ENCODE measurements around the gene NUCB2.
"Not testable (repeated sequence)": the region's sequence is repeated elsewhere in the genome, so short reads cannot be mapped to it uniquely, and the experiment has no call there.

Gene NUCB2

GRCh38 chr11:17252704-17253103 lies 23.8 kb upstream of the NUCB2 start:
- ATAC-seq (replicated peaks; ENCODE audit: extremely low read depth, poor library complexity, severe bottlenecking) (no peak), DNase-seq (ENCODE audit: low spot score in 2 of 2) (no peak)
- Mint-ChIP-seq H3K27me3 (peaks cover 18% of the 10 kb centered on the region), H3K36me3 (ENCODE audit: insufficient read depth) (no peaks in the 10 kb centered on the region), H3K9me3 (no peaks in the 10 kb centered on the region), H3K27ac (ENCODE audit: low read depth) (no peak overlapping the region), H3K4me3 (no peak overlapping the region), H3K4me1 (no peaks in the 10 kb centered on the region)

GRCh38 chr11:17256512-17256911 lies 20.0 kb upstream of the NUCB2 start:
- no peaks in the 10 kb centered on the region for H3K9me3 Mint-ChIP-seq
- H3K27me3 Mint-ChIP-seq: peaks cover 11% of the 10 kb centered on the region
- ATAC-seq (replicated peaks; ENCODE audit: extremely low read depth, poor library complexity, severe bottlenecking): no peak
- H3K4me3 Mint-ChIP-seq: no peak overlapping the region
- DNase-seq (ENCODE audit: low spot score in 2 of 2): no peak
- no peaks in the 10 kb centered on the region for H3K36me3 Mint-ChIP-seq (ENCODE audit: insufficient read depth)
- H3K27ac Mint-ChIP-seq (ENCODE audit: low read depth): no peak overlapping the region
- no peaks in the 10 kb centered on the region for H3K4me1 Mint-ChIP-seq

DNA sequence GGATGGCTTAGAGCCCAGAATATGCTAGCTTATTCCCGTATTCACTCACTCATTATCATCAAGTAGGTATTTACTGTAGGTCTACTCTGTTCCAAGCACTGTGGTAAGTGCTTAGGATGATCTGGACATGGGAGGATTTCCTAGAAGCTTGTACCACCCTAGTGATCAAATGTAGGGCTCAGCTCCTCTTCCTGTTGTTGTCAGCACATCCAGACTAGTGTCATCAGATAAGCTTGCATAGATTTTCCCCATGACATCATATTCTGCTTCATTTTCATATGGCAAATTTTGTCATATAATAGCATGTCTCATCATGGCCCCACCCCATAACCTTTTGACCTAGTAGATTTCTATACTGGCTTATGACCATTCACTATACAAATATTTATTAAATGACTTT lies 19.3 kb upstream of the NUCB2 start:
- H3K9me3 Mint-ChIP-seq: no peaks in the 10 kb centered on the region
- H3K36me3 Mint-ChIP-seq (ENCODE audit: insufficient read depth): no peaks in the 10 kb centered on the region
- H3K4me3 Mint-ChIP-seq: no peak overlapping the region
- peaks cover 4% of the 10 kb centered on the region for H3K27me3 Mint-ChIP-seq
- ATAC-seq (replicated peaks; ENCODE audit: extremely low read depth, poor library complexity, severe bottlenecking): no peak
- H3K4me1 Mint-ChIP-seq: no peaks in the 10 kb centered on the region
- no peak for DNase-seq (ENCODE audit: low spot score in 2 of 2)
- H3K27ac Mint-ChIP-seq (ENCODE audit: low read depth): no peak overlapping the region

GRCh38 chr11:17258670-17259069 lies 17.9 kb upstream of the NUCB2 start:
- no peaks in the 10 kb centered on the region for H3K4me1 Mint-ChIP-seq
- H3K4me3 Mint-ChIP-seq: no peak overlapping the region
- H3K9me3 Mint-ChIP-seq: no peaks in the 10 kb centered on the region
- DNase-seq (ENCODE audit: low spot score in 2 of 2): no peak
- H3K27ac Mint-ChIP-seq (ENCODE audit: low read depth): no peak overlapping the region
- no peaks in the 10 kb centered on the region for H3K27me3 Mint-ChIP-seq
- H3K36me3 Mint-ChIP-seq (ENCODE audit: insufficient read depth): no peaks in the 10 kb centered on the region
- ATAC-seq (replicated peaks; ENCODE audit: extremely low read depth, poor library complexity, severe bottlenecking): no peak

DNA sequence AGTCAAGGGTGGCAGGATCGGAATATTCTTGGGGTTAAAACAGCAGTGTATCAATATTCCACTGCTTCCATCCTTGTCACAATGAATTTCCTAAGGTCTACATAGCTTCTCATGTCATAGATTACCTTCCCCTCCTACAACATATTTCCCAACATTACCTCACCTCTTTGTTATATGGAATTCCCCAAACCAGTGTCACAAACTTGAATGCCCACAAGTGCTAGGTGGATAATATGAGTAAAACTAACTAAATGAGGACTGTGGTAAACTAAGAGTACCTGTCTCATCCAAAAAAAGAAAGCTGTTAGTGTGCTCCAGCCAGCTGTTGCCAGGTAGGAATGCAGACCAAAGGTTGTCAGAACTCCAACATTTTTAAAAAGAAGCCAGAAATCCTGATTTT lies 17.0 kb upstream of the NUCB2 start:
- H3K9me3 Mint-ChIP-seq: no peaks in the 10 kb centered on the region
- no peak for DNase-seq (ENCODE audit: low spot score in 2 of 2)
- no peak overlapping the region for H3K4me3 Mint-ChIP-seq
- ATAC-seq (replicated peaks; ENCODE audit: extremely low read depth, poor library complexity, severe bottlenecking): no peak
- no peaks in the 10 kb centered on the region for H3K36me3 Mint-ChIP-seq (ENCODE audit: insufficient read depth)
- no peaks in the 10 kb centered on the region for H3K4me1 Mint-ChIP-seq
- H3K27me3 Mint-ChIP-seq: no peaks in the 10 kb centered on the region
- H3K27ac Mint-ChIP-seq (ENCODE audit: low read depth): no peak overlapping the region

GRCh38 chr11:17260020-17260419 lies 16.5 kb upstream of the NUCB2 start:
- Mint-ChIP-seq H3K9me3 (no peaks in the 10 kb centered on the region), H3K27ac (ENCODE audit: low read depth) (no peak overlapping the region), H3K4me3 (no peak overlapping the region), H3K4me1 (no peaks in the 10 kb centered on the region), H3K36me3 (ENCODE audit: insufficient read depth) (no peaks in the 10 kb centered on the region), H3K27me3 (no peaks in the 10 kb centered on the region)
- no peak for ATAC-seq (replicated peaks; ENCODE audit: extremely low read depth, poor library complexity, severe bottlenecking)
- DNase-seq (ENCODE audit: low spot score in 2 of 2): no peak

- no peaks in the 10 kb centered on the region for H3K27me3 Mint-ChIP-seq
- H3K36me3 Mint-ChIP-seq (ENCODE audit: insufficient read depth): no peaks in the 10 kb centered on the region
- H3K4me3 Mint-ChIP-seq: no peak overlapping the region
- ATAC-seq (replicated peaks; ENCODE audit: extremely low read depth, poor library complexity, severe bottlenecking) (no peak), DNase-seq (ENCODE audit: low spot score in 2 of 2) (no peak)
- no peaks in the 10 kb centered on the region for H3K9me3 Mint-ChIP-seq
- H3K4me1 Mint-ChIP-seq: no peaks in the 10 kb centered on the region
- H3K27ac Mint-ChIP-seq (ENCODE audit: low read depth): no peak overlapping the region
Measured at GRCh38 chr11:17263769-17264168, 12.8 kb upstream of the NUCB2 start.

DNA sequence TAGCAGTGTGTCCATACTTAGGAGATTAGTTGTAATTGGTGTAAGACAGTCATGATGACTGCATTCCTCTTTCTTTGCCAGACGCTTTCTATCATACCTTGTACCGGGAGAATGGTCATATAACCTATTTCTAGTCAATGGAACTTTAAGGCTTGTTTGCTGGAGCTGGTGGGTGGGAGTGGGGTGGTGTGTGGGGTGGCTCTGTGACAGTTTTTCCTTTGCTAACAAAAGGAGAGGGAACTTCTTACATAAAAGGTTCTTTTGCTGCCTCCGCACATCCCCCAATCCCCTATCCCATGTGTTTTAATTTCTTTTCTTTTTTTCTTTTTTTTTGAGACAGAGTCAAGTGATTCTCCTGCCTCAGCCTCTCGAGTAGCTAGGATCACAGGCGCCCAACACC lies 9.8 kb upstream of the NUCB2 start:
- ATAC-seq (replicated peaks; ENCODE audit: extremely low read depth, poor library complexity, severe bottlenecking) (no peak), DNase-seq (ENCODE audit: low spot score in 2 of 2) (no peak)
- no peak overlapping the region for H3K4me3 Mint-ChIP-seq

DNA sequence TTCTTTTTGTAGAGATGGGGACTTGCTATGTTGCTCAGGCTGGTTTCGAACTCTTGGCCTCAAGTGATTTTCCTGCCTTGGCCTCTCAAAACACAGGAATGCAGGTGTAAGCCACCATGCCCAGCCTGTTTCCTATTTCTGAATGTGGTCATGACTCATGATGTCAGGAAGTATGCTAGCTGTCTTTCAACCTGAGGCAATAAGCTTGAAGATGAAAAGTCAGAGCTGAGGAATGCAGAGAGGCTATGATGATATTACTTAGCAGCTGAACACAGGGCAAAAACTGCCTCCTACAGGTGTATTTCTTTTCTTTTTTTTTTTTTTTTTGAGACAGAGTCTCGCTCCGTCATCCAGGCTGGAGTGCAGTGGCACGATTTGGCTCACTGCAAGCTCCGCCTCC lies 9.0 kb upstream of the NUCB2 start:
- no peaks in the 10 kb centered on the region for H3K36me3 Mint-ChIP-seq (ENCODE audit: insufficient read depth)
- H3K4me1 Mint-ChIP-seq: no peaks in the 10 kb centered on the region
- DNase-seq (ENCODE audit: low spot score in 2 of 2): no peak
- no peak overlapping the region for H3K4me3 Mint-ChIP-seq
- no peak overlapping the region for H3K27ac Mint-ChIP-seq (ENCODE audit: low read depth)
- ATAC-seq (replicated peaks; ENCODE audit: extremely low read depth, poor library complexity, severe bottlenecking): no peak
- no peaks in the 10 kb centered on the region for H3K27me3 Mint-ChIP-seq
- no peaks in the 10 kb centered on the region for H3K9me3 Mint-ChIP-seq

More for the DNA sequence above, 9.8 kb upstream of the NUCB2 start:
- Mint-ChIP-seq H3K4me1 (no peaks in the 10 kb centered on the region), H3K36me3 (ENCODE audit: insufficient read depth) (no peaks in the 10 kb centered on the region), H3K9me3 (no peaks in the 10 kb centered on the region), H3K27ac (ENCODE audit: low read depth) (no peak overlapping the region), H3K27me3 (no peaks in the 10 kb centered on the region)

- not testable (repeated sequence) for H3K4me1 Mint-ChIP-seq; H3K27me3 Mint-ChIP-seq; H3K4me3 Mint-ChIP-seq; H3K27ac Mint-ChIP-seq (ENCODE audit: low read depth); ATAC-seq (replicated peaks; ENCODE audit: extremely low read depth, poor library complexity, severe bottlenecking); DNase-seq (ENCODE audit: low spot score in 2 of 2); H3K9me3 Mint-ChIP-seq; H3K36me3 Mint-ChIP-seq (ENCODE audit: insufficient read depth)
Measured at GRCh38 chr11:17268500-17268899, 8.0 kb upstream of the NUCB2 start.

- H3K4me1 Mint-ChIP-seq: no peaks in the 10 kb centered on the region
- H3K27ac Mint-ChIP-seq (ENCODE audit: low read depth): no peak overlapping the region
- H3K9me3 Mint-ChIP-seq: no peaks in the 10 kb centered on the region
- no peaks in the 10 kb centered on the region for H3K27me3 Mint-ChIP-seq
- no peak for DNase-seq (ENCODE audit: low spot score in 2 of 2)
- H3K36me3 Mint-ChIP-seq (ENCODE audit: insufficient read depth): no peaks in the 10 kb centered on the region
- no peak overlapping the region for H3K4me3 Mint-ChIP-seq
- no peak for ATAC-seq (replicated peaks; ENCODE audit: extremely low read depth, poor library complexity, severe bottlenecking)
Measured at GRCh38 chr11:17268902-17269301, 7.6 kb upstream of the NUCB2 start.

DNA sequence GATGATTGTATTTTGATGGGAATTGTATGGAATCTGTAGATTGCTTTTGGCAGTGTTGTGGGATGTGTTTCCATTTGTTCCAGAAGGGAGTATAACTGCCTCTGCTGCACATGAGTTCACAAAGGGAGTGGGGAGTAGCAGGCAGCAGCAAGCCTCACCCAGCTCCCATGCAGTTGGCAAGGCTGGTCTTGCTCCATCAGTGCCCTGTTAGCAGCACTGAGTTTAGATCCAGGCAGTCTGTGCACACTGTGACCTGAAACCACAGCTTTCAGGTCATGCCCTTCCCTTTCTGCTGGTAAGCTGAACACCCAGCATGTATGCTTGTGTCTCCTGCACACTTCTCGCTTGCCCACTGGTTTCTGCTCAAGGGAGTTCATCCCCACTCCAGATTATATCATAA lies 3.7 kb upstream of the NUCB2 start:
- Mint-ChIP-seq H3K36me3 (ENCODE audit: insufficient read depth) (peaks cover 16% of the 10 kb centered on the region), H3K27me3 (no peaks in the 10 kb centered on the region), H3K27ac (ENCODE audit: low read depth) (no peak overlapping the region), H3K9me3 (no peaks in the 10 kb centered on the region), H3K4me3 (no peak overlapping the region), H3K4me1 (peaks cover 18% of the 10 kb centered on the region)
- DNase-seq (ENCODE audit: low spot score in 2 of 2) (no peak), ATAC-seq (replicated peaks; ENCODE audit: extremely low read depth, poor library complexity, severe bottlenecking) (no peak)

DNA sequence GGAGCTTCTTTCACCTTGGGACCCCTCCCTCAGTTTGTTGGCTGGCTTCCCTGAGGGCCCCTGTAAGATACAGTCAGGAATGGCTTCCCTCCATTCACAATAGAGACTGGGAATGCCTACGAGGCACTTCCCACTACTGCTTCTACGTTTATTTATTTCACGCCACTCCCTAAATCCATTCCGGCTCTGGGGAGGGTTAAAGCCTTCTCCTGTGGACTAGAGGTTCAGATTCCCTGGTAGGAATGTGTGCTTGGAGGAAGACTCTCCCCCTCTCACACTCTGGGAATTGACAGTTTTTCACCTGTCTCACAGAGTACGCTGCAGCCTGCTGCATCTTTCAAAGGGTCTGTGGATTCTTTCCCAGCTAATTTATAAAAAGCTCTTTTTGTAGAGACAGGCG lies 3.3 kb upstream of the NUCB2 start:
- H3K36me3 Mint-ChIP-seq (ENCODE audit: insufficient read depth): peaks cover 18% of the 10 kb centered on the region
- DNase-seq (ENCODE audit: low spot score in 2 of 2): no peak
- no peak for ATAC-seq (replicated peaks; ENCODE audit: extremely low read depth, poor library complexity, severe bottlenecking)
- H3K9me3 Mint-ChIP-seq: no peaks in the 10 kb centered on the region
- H3K27ac Mint-ChIP-seq (ENCODE audit: low read depth): no peak overlapping the region
- H3K4me1 Mint-ChIP-seq: peaks cover 20% of the 10 kb centered on the region
- H3K4me3 Mint-ChIP-seq: no peak overlapping the region
- H3K27me3 Mint-ChIP-seq: no peaks in the 10 kb centered on the region

- no peaks in the 10 kb centered on the region for H3K27me3 Mint-ChIP-seq
- ATAC-seq (replicated peaks; ENCODE audit: extremely low read depth, poor library complexity, severe bottlenecking): no peak
- peaks cover 18% of the 10 kb centered on the region for H3K36me3 Mint-ChIP-seq (ENCODE audit: insufficient read depth)
- H3K4me1 Mint-ChIP-seq: peaks cover 24% of the 10 kb centered on the region
- no peak for DNase-seq (ENCODE audit: low spot score in 2 of 2)
- H3K27ac Mint-ChIP-seq (ENCODE audit: low read depth): no peak overlapping the region
- no peak overlapping the region for H3K4me3 Mint-ChIP-seq
- H3K9me3 Mint-ChIP-seq: no peaks in the 10 kb centered on the region
Measured at GRCh38 chr11:17273668-17274282, 2.8 kb upstream of the NUCB2 start.
